Head of caudate nucleus (tissue), 42 donors: ENCODE data around the gene KIRREL3.

Source experiments
- DNase-seq, 42 donors: peaks; one replicate each; pipeline versions ENCODE4 v3.0.0 to v3.0.0-alpha.2; 2020 to 2021; ENCODE audit warnings: mixed read lengths in 7 of 42
- intact Hi-C: fragments of 100-400 bp; cut with DNase I; formaldehyde crosslinking; loops from one replicate; pipeline ENCODE4 v1.15.0; 2022

The KIRREL3 gene

DNA sequence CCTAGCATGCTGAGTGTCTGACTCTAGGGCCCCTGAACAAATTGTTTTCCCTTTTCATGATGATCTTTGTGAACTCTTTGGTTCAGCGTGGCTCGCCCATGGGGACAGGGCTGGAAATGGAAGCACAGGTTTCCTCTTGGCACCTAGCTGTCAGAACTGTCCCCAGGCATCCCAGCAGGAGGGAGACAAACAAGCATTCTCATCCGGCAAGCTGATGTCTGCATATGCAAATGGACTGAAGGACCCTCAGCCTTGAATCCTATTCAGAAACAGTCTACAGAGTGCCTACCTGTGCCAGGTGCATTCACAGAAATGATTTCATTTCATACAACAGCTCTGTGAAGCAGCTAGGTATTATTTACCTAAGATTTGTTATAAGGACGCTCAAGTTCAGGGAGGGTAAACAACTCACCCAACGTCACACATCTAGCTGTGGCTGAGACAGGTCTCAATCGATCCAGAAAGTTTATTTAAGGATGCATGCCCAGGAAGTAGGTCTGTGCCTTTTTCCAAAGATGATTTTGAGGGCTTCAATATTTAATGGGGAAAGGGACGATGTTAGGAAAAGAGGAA is 176.4 kb downstream of the KIRREL3 start:
- DNase-seq: no peak
- intact Hi-C loops: no loop called here

DNA sequence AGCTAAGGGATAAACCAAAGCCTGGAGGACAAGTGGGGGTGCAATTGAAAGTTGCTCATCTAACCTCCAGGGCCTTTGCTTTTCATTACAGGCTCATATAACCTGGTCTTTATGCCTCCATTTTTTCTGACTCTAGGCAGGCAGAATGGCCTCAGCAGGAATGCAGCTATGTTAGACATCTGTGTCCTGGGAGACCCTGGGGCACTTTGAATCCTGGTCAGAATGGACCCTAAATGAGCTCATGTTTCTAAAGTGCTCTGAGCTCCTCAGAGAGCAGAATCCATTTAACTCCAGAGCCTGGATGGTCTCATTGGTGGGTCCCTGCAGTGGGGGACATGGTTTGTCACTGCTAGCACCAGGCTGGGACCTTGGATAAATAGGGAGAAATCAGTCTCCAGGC is 177.3 kb downstream of the KIRREL3 start:
- intact Hi-C loops: no loop called here
- no peak for DNase-seq

DNA sequence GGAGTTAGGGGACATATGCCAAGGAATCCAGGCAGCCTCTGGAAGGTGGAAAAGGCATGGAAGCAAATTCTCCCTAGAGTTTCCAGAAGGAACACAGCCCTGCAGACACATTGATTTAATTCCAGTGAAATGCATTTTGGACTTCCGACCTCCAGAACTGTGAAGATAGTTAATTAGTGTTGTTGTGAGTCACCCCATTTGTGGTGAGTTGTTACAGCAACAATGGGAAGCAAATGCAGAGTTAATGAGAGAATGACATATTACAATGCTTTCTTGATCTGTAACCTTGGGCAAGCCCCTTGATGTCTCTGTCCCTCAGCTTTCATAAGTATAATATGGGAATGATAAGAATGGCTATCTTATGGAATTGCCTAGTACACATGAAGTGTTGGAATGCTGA is 178.7 kb downstream of the KIRREL3 start:
- DNase-seq: no peak
- intact Hi-C loops: no loop called here

DNA sequence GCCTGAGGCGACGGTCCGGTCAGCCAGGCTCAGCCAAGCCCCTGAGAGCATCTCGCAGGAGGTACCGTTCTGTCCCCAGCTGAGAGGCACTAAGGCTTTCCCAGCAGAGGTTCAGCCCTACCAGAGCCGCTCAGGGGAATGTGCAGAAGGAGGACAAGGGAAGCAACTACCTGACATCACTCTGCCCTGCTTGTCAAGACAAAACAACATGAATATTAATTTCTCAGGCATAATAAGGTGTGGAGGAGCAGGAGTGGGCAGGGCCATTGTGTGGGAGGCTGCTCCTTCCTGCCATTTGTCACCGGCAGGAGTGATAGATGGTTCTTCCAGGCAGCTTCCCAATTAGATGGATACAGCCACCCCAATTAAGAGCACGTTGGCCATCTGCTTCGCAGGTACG is 181.4 kb downstream of the KIRREL3 start:
- intact Hi-C loops: no loop called here
- peak in 1 of 42 donors; percentile 15 for DNase-seq

DNA sequence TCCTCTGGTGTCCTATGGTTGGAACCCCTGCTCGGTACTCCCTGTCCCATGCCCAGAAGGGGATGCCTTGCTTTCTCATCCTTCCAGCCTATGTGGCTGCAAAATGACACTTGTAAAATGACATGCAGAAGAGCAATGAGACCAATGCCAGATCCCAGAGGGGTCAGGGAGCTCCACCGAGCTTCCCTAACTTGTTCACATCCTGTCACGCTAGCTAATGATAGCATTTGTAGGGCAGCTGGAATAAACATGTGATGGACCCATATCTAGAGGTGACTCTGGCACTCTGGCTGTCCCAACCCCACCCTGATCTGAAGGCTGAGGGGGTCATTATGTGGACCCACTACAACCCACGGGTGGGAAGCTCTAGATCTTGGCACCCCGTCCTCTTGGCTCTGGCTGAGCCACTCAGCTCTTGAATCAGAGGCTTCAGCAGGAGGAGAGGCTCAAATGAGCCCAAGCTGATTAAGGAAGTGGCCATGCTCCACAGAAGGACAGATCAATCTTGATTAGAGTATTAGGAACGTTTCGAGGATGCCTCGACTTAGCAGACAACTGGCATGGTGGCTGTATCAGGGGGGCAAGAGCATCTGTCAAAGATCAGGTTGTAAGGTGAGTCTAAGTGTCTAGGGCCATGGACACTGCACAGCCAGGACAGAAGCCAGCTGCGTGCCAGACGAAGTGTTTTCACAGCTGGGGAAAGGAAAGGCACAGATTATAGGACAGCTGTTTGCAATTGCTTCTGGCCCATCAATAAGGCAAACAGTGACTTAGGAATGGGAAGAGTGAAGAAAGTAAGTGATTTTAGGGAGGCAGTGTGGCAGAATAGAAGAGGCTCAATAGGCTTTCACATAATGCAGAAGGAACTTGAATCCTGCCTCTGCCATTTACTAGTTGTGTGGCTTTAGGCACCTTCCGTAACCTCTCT is 182.8 kb downstream of the KIRREL3 start:
- no peak for DNase-seq
- intact Hi-C loops: no loop called here

DNA sequence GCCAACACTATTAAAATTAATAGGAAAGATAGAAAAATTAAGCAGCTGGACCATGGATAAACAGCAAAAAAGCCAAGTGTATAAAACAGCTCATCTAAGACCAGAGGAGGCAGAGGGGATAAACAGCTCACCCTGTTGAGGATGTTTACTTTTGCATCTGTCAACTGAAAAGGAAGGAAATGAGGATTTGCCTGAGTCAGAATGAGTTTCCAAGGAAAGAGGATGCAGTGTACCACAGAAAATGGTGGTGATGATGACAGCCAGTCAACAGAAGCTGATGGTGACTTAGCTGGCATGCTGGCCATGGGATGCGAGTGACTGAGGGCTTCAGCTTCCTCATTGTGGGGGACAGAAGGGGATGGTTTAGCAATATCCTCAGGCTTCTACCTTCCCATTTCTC is 183.5 kb downstream of the KIRREL3 start:
- no peak for DNase-seq
- intact Hi-C loops: no loop called here

DNA sequence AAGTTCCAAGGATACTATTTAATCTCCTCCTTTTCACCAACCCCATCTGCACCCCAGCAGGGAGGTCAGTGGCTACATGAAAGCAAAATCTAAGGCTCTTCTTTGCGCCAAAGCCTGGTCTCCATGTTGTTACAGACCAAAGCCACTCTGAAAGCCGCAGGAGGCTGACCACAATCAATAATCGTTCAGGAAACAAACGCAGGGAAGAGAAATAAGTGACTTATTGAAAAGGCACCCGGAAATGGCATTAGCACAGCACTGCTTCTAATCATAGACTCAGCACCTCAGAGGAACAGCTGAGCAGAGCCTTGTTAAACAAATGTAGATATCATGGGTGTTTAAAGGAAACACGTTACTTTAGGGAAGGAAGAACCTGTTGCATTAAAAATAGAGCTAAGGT is 183.9 kb downstream of the KIRREL3 start:
- DNase-seq: no peak

DNA sequence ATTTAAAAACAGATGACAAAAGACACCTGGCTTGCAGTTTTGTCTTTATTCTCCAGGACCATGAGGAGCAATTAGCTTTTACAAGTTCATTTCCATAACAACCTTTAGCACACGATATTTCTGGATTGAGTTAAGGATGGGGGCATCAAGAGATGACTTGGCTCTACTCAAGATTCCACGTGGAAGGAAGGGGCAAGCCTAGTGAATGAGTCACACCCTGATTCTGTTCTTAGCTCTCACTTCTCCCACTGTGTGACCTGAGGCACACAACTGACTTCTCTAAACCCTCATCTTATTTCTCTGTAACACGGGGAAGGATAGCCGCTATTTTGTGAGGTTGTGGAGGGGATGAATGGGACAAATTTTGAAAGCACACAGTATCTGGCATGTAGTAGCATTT is 185.5 kb downstream of the KIRREL3 start:
- intact Hi-C loops: no loop called here
- no peak for DNase-seq

More for the DNA sequence above, 183.9 kb downstream of the KIRREL3 start:
- intact Hi-C loops: no loop called here

DNA sequence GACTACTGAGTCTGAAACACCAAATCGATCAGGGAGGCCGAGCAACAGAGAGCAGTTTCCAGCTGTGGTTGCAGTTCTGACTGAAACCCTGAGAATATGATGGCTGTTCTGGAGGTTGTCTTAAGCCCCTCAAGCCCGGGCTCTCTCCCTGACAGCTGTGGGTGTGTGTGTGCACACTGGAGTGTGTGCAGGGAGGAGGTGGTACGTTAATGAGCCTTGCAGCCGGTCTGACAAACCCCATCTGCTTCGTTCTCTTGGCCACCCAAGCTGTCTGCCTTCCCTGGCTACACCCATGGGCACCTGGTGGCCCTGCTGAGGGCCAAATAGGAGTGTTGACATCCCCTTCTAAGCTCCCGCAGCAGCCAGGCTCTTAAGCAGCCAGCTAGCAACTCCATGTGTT is 189.8 kb downstream of the KIRREL3 start:
- intact Hi-C loops: no loop called here

DNA sequence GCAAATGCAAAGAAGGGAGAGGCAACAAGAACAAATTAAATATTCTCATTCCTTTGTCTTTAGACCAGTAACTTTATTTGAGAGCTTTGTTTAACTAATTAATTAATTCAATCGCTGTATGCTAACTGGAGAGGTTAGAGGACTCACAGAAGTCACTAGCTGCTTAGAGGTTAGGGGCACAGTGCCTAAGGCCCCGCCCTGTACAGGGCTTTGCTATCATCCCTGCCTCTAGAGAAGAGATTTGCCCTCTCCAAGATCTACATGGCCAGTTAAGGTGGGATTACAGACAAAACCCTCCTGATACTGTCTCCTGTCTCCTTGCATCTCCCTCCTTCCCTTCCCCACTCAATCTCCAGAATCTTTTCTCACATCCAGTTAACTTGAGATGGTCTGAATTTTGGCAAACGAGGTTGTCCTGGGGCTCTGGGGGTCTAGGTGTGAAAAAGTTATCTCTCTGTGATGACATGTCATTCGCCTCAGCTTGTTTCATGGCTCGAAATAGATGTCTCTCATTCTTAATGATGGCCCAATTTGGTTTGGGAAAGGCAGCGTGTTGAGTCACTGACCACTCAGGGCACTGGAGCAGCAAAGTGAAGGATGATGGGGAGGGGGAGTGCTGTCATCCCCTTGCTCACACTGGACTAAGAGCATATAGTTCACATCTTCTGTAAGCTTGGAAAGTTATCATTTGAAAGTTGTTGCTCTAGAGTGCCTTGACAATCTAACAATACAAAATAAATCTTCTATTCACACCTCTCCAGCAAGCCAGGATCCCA is 190.9 kb downstream of the KIRREL3 start:
- intact Hi-C loops: no loop called here
- DNase-seq: no peak

More for the DNA sequence above, 189.8 kb downstream of the KIRREL3 start:
- no peak for DNase-seq

DNA sequence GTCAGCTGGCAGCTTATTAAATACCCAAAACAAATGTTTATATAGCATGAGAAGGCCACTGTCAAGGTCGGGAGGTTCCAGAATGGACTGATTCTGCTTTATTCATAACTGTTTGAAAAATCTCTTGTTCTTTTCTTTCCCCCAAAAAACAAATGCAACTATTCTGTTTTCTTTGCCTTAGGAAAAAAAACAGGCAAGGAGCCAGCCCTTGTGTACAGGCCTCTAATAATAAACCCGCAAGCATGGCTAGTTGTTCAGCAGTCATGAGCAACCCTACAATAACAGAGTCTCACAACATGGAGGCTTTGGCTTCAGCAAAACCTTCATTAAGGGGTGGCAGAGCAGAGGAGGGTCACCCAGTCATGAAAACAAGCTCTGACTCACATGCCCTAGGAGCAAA is 191.7 kb downstream of the KIRREL3 start:
- intact Hi-C loops: no loop called here
- peak in 30 of 42 donors; percentile 16 to 84 (median 52) for DNase-seq

DNA sequence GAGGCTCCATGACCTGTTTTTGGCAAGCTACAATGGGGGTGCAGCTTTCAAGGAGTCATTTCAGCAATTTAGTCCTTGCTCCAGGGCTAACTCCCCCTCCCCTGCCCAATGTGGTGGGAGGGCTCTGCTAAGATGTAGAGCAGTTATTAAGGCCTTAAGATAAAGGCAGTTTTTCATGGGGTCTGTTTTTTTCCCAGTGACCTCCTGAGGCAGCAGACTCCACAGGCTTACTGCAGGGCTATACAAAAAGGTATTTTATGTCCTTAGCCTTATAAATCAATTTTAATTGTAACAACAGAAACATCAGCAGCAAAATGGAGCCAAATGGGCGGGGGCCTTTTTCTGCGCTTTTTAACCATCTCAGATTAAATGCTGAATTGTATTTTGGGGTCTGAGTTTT is 192.3 kb downstream of the KIRREL3 start:
- intact Hi-C loops: no loop called here
- DNase-seq: no peak

DNA sequence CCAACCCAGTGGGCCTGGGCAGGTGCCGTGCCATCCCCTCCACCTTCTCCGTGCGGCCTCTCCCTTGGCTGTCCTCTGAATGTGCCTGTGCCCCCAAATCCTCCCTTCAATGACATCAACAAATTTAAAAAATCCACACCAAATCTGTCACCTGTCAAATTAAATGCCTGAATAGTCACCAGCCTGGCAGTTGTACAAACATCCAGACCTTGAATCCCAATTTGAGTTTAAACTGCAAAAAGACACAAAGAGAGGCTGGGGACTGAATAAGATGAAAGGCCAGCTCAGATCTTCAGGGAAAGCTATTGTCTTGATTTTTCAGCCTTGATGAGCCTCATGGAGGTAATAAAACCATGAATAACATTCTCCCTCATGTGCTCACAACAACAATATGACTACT is 194.7 kb downstream of the KIRREL3 start:
- intact Hi-C loops: no loop called here
- DNase-seq: no peak

DNA sequence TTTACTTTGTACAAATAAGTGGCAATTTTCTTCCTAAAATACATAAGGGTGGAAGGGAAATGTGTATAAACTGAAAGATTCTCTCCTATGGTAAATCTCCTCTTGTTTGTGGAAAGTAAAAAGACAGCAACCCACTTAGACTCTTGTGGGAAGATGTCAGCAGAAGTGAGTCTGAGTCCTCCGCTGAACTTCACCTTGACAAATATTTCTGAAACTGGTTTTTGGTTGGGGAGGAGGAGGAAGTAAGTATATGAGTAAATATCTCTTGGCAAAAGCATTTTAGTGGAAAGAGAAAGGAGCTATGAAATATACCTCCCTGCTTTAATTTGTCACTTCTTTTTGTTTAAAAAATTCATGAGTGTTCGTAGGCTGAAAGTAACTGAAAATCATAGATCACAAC is 196.2 kb downstream of the KIRREL3 start:
- DNase-seq: no peak
- intact Hi-C loops: no loop called here

DNA sequence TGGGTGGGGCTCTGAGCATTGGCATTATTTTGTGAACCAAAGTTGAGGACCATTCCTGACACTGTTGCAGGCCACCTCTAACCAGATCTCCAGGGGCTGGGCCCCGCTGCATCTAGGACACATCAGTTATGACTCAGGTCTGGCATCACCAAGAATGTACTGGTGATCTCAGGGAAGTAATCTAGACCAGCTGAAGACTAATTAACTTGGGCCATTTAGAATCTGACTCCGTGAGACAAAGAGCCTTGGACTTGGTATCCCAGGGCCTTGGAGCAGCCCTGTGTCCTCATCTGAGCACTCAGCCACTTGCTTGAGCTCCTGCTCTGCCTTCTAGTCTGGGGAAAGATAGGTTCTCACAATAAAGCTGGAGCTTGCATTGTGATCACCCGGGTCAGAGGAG is 200.6 kb downstream of the KIRREL3 start:
- intact Hi-C loops: no loop called here

DNA sequence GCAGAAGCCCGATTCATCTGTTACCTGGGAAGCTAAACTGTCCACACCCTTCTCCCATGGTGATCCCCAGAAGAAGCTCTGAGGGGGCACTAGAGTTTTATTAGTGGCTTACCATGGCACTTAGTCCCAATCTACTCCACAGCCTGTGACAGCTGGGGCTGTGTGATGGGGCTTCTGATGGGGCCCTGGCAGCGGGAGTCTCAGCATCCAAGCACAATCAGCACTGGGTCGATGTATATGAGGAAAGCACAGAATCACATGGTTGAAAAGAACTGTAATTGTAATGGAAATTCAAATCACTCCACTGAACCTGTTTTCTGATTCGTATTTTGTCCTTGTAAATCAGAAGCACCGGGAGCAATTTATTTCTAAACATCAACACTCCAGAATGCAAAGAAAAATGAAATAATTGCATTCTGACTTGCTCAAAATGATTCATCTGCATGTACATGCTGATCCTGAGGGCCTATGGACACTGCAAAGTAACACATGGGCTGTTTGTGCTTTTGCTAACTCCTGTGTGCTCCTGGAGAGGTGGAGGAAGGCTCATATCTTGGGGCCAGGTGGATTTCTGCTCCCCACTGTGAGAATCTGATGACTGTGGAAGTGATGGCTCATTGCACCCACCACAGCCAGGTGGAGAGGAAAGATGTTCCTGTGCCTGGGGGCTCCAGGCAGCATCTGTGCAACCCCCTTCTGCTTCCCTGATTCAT is 203.0 kb downstream of the KIRREL3 start:
- intact Hi-C loops: no loop called here
- no peak for DNase-seq

More for the DNA sequence above, 200.6 kb downstream of the KIRREL3 start:
- peak in 1 of 42 donors; percentile 22 for DNase-seq

DNA sequence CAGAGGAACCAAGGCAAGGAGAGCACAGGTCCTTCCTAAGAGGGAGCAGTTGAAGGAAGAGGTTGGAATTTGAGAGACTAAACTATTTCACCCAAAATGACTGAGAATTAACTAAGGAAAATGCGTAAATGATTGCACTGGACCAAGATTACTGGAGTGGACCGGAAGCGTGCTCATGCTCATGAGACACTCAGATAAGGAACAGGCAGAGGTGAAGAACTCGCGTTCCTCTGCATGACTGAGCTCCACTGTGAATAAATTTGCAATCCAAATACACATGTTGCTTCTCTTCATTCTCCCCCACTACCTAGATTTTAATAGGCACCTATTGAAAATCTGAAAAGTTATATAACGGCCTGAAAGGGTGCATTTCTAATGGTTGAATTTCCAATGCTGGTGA is 207.0 kb downstream of the KIRREL3 start:
- intact Hi-C loops: no loop called here
- DNase-seq: peak in 6 of 42 donors; percentile 24 to 62 (median 34)

DNA sequence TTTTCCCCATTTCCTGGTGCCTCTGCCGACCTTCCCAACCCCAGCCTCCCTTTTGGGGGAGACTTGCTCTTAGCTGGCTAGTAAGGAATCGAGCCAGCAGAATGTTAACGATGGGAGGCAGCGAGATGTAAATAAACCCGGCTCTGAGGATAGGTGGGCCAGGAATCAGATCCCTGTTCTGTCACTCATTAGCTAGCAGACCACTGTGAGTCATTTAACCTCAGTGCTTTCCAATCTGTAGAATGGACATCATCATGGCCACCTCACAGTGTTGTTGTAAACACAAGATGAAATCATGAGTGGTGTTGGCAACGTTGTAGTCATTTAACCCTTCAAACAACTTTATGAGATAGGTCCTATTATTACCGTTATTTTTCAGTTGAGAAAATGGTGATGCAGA is 208.6 kb downstream of the KIRREL3 start:
- intact Hi-C loops: no loop called here
- DNase-seq: no peak

DNA sequence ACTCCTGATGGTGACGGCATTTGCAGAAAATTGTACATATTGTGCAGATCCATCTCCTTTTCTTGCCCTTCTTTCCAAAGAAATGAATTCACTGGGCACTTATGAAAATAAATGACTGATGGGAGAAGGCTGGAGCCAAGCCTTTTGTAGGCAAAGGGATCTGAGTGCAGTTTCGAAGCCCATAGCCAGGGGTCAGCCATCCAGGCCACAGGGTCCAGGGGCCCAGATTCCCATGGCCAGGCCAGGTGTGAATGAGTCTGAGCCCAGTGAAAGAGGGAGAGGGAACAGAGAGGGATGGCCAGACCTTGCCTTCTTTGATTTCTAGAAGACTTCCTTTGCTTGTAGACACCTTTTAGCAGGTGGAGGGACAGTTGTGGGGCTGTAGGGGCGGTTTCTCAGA is 209.1 kb downstream of the KIRREL3 start:
- intact Hi-C loops: no loop called here
- no peak for DNase-seq
